ENCODE measurements around the gene PRKCH. TPM values are rescaled to one million over a fixed set of nuclear protein-coding genes. Genes with fewer than 3 reads are reported as not detected.

PRKCH gene
- total and polyA plus RNA-seq, 7 experiments from 2014 or later, result 191 to 359 (median 314) TPM

DNA sequence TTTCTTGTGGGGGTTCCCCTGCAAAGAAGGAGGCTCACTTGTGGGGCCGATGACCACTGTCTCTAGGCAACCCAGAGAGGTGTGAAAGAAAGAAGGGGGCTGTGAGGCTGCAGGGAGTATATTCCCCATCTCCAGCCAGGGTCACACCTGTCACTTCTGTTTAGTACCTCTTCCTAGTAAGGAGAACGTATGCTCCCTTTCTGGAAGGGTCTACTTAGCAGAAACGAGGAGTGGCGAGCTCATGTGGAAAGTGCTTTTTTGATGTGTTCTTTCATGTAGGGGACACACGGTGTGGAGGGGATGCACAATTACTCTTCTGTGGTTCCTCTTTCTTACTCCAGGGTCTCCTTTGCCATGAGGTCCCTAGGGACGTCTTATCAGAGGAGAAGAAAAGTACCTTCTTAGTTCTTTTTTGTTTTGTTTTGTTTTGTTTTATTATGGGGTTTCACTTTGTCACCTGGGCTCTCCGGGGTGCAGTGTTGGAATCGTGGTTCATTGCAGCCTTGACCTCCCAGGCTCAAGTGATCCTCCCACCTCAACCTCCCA lies 58.3 kb downstream of the PRKCH start:
- peaks cover 14 to 57% (median 36%) of the 10 kb centered on the region in 5 donors for H3K36me3 Mint-ChIP-seq
- peak; percentile 43 for ATAC-seq
- CTCF ChIA-PET, result no interaction called here
- peak overlapping the region; percentile 6 to 74 (median 59) for H3K4me3 Mint-ChIP-seq
- H3K27ac ChIP-seq (ENCODE audit: low read depth, low read length), result peak overlapping the region; percentile 53
- H3K4me3 ChIP-seq (ENCODE audit: low read length), result no peak overlapping the region
- H3K36me3 ChIP-seq (ENCODE audit: control insufficient read depth in 2 of 3, insufficient read depth in 3 of 3, low read length in 3 of 3), result peaks cover 0 to 5% (median 1%) of the 10 kb centered on the region in 3 experiments
- H3K27me3 Mint-ChIP-seq, result no peaks in the 10 kb centered on the region
- H3K27me3 ChIP-seq (ENCODE audit: control insufficient read depth in 2 of 2, insufficient read depth in 2 of 2, low read length in 2 of 2), result no peaks in the 10 kb centered on the region
- POLR2A ChIA-PET, result interaction anchor here (0.7 to 1.7 kb wide), 9 partner anchors 8 to 46 kb away, joined by 3 to 6 read pairs (median 3); no protein-coding TSS in a partner anchor
- H3K4me1 Mint-ChIP-seq, result peaks cover 0 to 71% (median 62%) of the 10 kb centered on the region in 7 donors
- peaks cover 5 to 28% (median 19%) of the 10 kb centered on the region in 11 donors for H3K9me3 Mint-ChIP-seq
- H3K4me1 ChIP-seq (ENCODE audit: control insufficient read depth in 2 of 2, insufficient read depth in 2 of 2, low read length in 2 of 2), result peaks cover 87% of the 10 kb centered on the region in 2 donors
- intact Hi-C loops (cut with micrococcal nuclease), result loop anchor here (1.0 to 10.0 kb wide), 4 partner anchors 7 to 55 kb away; no protein-coding TSS in a partner anchor
- H3K9me3 ChIP-seq (ENCODE audit: control insufficient read depth in 2 of 3, low read length in 3 of 3), result peaks cover 0 to 10% (median 0%) of the 10 kb centered on the region in 3 experiments
- H3K27ac Mint-ChIP-seq, result peak overlapping the region in 6 of 9 donors; percentile 10 to 93 (median 84)
- no peak for DNase-seq

DNA sequence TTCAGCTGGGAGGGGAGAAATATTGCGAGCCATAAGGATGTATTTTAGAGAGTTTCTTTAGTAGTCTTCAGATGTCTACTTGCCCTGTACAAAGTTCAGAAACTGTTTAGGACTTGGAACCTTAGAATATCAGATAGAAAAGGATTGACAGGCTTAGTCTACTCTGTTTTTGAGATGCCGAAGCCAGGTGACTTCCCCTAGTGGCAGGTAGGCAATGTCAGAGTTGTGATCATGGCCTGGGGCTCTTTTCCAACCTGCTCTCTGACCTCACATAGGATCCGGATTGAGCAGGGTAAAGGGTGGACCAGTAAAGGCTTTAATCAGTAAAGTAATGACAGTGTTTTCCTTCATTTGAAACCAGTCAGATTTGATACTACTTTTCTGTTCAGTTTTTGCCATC lies 59.6 kb downstream of the PRKCH start:
- Histone ChIP-seq H3K36me3 (ENCODE audit: control insufficient read depth in 2 of 3, insufficient read depth in 3 of 3, low read length in 3 of 3) (no peaks in the 10 kb centered on the region), H3K4me1 (ENCODE audit: control insufficient read depth in 2 of 2, insufficient read depth in 2 of 2, low read length in 2 of 2) (peaks cover 97 to 99% of the 10 kb centered on the region in 2 donors), H3K27ac (ENCODE audit: low read depth, low read length) (peak overlapping the region; percentile 53), H3K4me3 (ENCODE audit: low read length) (no peak overlapping the region), H3K27me3 (ENCODE audit: control insufficient read depth in 2 of 2, insufficient read depth in 2 of 2, low read length in 2 of 2) (no peaks in the 10 kb centered on the region), H3K9me3 (ENCODE audit: control insufficient read depth in 2 of 3, low read length in 3 of 3) (no peaks in the 10 kb centered on the region)
- Mint-ChIP-seq H3K4me1 (peaks cover 0 to 61% (median 52%) of the 10 kb centered on the region in 7 donors), H3K27me3 (no peaks in the 10 kb centered on the region), H3K27ac (peak overlapping the region in 6 of 9 donors; percentile 21 to 93 (median 86)), H3K4me3 (peak overlapping the region in 9 of 10 donors; percentile 39 to 74 (median 60)), H3K36me3 (peaks cover 4 to 47% (median 25%) of the 10 kb centered on the region in 5 donors), H3K9me3 (peaks cover 5 to 18% (median 9%) of the 10 kb centered on the region in 11 donors)
- intact Hi-C loops (cut with micrococcal nuclease), result loop anchor here (1.0 to 10.0 kb wide), 2 partner anchors 9 to 54 kb away; no protein-coding TSS in a partner anchor
- ChIA-PET POLR2A (interaction anchor here (0.6 to 2.8 kb wide), 5 partner anchors 12 to 80 kb away, joined by 3 to 11 read pairs (median 4); no protein-coding TSS in a partner anchor), CTCF (interaction anchor here (0.7 to 1.3 kb wide), 2 partner anchors 24 to 71 kb away, joined by 3 to 6 read pairs; no protein-coding TSS in a partner anchor)
- DNase-seq (peak in 3 of 9 donors; percentile 26 to 38 (median 32)), ATAC-seq (peak; percentile 30)

DNA sequence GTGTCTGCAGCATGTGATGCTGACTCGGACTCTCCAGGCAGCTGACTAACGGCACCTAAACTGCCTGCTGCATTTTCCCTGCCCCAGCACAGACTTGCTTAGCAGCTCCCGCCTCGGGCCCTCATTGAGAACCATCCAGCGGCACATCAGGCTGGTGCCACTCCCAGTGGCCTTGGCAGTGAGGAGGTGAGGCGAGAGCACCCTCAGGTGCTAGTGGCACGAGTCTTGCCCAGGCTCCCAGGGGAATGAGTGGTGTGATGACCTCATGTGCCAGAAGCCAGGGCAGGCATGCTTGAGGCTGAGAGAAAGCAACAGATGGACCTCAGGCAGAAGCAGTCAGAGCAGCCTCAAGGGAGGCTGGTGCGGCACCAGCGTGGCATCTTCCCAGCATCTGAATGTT lies 60.2 kb downstream of the PRKCH start:
- intact Hi-C loops (cut with micrococcal nuclease), result loop anchor here in 1 of 2 donors (10.0 kb wide), 1 partner anchor 53 kb away; no protein-coding TSS in a partner anchor
- POLR2A ChIA-PET, result interaction anchor here (1.0 to 2.8 kb wide), 6 partner anchors 11 to 38 kb away, joined by 3 to 11 read pairs (median 4); no protein-coding TSS in a partner anchor

DNA sequence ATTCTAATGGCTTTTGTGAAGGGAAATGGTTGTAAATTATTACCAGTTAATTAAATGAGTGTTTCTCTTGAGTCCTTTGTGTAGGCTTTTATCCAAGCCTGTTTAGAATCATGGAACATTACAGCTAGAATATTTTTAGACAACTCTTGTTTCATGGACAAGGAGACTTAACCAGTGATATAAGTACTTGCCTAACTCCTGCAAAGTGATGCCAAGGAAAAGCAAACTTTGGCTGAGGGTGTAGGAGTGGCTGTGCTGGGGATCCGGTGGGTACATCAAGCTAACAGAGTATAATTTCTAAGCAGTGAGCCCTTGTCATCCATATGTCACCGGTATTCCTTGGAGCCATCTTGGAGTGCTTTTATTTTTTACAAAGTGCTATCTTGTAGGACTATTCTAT lies 61.5 kb downstream of the PRKCH start:
- H3K27ac Mint-ChIP-seq, result peak overlapping the region in 3 of 9 donors; percentile 41 to 92 (median 91)

More for the DNA sequence above, 60.2 kb downstream of the PRKCH start:
- DNase-seq (no peak), ATAC-seq (no peak)
- CTCF ChIA-PET, result interaction anchor here (1.3 kb wide), 1 partner anchor 24 kb away, joined by 6 read pairs; no protein-coding TSS in a partner anchor
- Mint-ChIP-seq H3K4me1 (peaks cover 0 to 56% (median 46%) of the 10 kb centered on the region in 7 donors), H3K9me3 (peaks cover under 1 to 13% (median 4%) of the 10 kb centered on the region in 11 donors), H3K36me3 (peaks cover 4 to 41% (median 20%) of the 10 kb centered on the region in 5 donors), H3K27me3 (no peaks in the 10 kb centered on the region), H3K4me3 (peak overlapping the region in 8 of 10 donors; percentile 7 to 69 (median 59)), H3K27ac (peak overlapping the region in 6 of 9 donors; percentile 24 to 93 (median 86))
- Histone ChIP-seq H3K27ac (ENCODE audit: low read depth, low read length) (peak overlapping the region; percentile 32), H3K36me3 (ENCODE audit: control insufficient read depth in 2 of 3, insufficient read depth in 3 of 3, low read length in 3 of 3) (no peaks in the 10 kb centered on the region), H3K27me3 (ENCODE audit: control insufficient read depth in 2 of 2, insufficient read depth in 2 of 2, low read length in 2 of 2) (no peaks in the 10 kb centered on the region), H3K4me1 (ENCODE audit: control insufficient read depth in 2 of 2, insufficient read depth in 2 of 2, low read length in 2 of 2) (peaks cover 97 to 99% of the 10 kb centered on the region in 2 donors), H3K4me3 (ENCODE audit: low read length) (no peak overlapping the region), H3K9me3 (ENCODE audit: control insufficient read depth in 2 of 3, low read length in 3 of 3) (no peaks in the 10 kb centered on the region)

DNA sequence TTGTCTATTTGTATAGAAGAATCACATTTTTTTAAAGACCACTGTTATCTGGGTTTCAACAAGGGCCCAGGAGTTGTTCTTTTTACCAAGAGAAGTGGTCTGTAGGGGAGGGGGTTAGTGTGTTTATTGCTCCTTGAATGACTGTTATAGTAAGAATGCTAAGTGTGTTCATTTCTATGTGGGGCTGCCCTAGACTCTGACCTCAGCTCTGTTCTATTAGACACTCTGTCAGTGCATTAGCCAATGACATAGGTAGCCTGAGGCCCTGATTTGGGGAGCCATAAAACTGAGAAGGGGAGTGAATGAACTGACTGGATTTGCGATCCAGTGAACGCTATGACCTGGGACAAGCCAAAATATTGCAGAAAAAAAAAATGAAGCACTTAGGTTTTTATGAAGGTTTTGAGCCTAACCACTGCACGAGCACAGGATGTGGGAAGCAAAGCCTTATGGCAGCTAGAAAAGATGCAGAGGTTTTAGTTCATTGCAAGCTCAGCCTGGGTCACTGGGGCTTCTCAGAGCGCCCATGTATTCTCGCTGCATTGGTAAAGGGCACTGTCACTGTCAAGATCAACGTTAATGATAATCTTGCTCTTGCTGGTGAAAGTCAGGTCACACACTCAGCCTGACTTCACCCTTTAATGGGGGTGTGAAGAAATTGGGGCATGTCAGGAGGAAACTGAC lies 63.8 kb downstream of the PRKCH start:
- no peak overlapping the region for H3K27ac Mint-ChIP-seq
- H3K9me3 ChIP-seq (ENCODE audit: control insufficient read depth in 2 of 3, low read length in 3 of 3), result no peaks in the 10 kb centered on the region
- no peaks in the 10 kb centered on the region for H3K27me3 ChIP-seq (ENCODE audit: control insufficient read depth in 2 of 2, insufficient read depth in 2 of 2, low read length in 2 of 2)
- peaks cover 0 to 41% (median 10%) of the 10 kb centered on the region in 7 donors for H3K4me1 Mint-ChIP-seq
- H3K36me3 Mint-ChIP-seq, result peaks cover 0 to 16% (median 0%) of the 10 kb centered on the region in 5 donors
- H3K9me3 Mint-ChIP-seq, result no peaks in the 10 kb centered on the region
- peak overlapping the region; percentile 71 for H3K27ac ChIP-seq (ENCODE audit: low read depth, low read length)
- H3K27me3 Mint-ChIP-seq, result no peaks in the 10 kb centered on the region
- ChIA-PET CTCF (interaction anchor here (0.6 to 0.9 kb wide), 2 partner anchors 63 to 143 kb away, joined by 3 to 5 read pairs; no protein-coding TSS in a partner anchor), POLR2A (interaction anchor here (0.6 to 2.1 kb wide), 17 partner anchors 10 to 386 kb away, joined by 3 to 12 read pairs (median 3); no protein-coding TSS in a partner anchor)
- no peaks in the 10 kb centered on the region for H3K36me3 ChIP-seq (ENCODE audit: control insufficient read depth in 2 of 3, insufficient read depth in 3 of 3, low read length in 3 of 3)
- peak overlapping the region; percentile 37 for H3K4me3 ChIP-seq (ENCODE audit: low read length)
- intact Hi-C loops (cut with micrococcal nuclease), result loop anchor here (1.0 to 10.0 kb wide), 8 partner anchors 8 to 67 kb away; no protein-coding TSS in a partner anchor
- H3K4me1 ChIP-seq (ENCODE audit: control insufficient read depth in 2 of 2, insufficient read depth in 2 of 2, low read length in 2 of 2), result peaks cover 96 to 99% of the 10 kb centered on the region in 2 donors
- DNase-seq, result peak in 8 of 9 donors; percentile 44 to 79 (median 72)
- H3K4me3 Mint-ChIP-seq, result no peak overlapping the region
- ATAC-seq, result peak; percentile 75

More for the DNA sequence above, 61.5 kb downstream of the PRKCH start:
- Mint-ChIP-seq H3K36me3 (peaks cover 4 to 30% (median 10%) of the 10 kb centered on the region in 5 donors), H3K27me3 (no peaks in the 10 kb centered on the region), H3K4me1 (peaks cover 0 to 47% (median 33%) of the 10 kb centered on the region in 7 donors), H3K9me3 (peaks cover 0 to 3% (median 0%) of the 10 kb centered on the region in 11 donors), H3K4me3 (peak overlapping the region in 6 of 10 donors; percentile 5 to 47 (median 28))
- H3K9me3 ChIP-seq (ENCODE audit: control insufficient read depth in 2 of 3, low read length in 3 of 3), result no peaks in the 10 kb centered on the region
- DNase-seq (no peak), ATAC-seq (no peak)
- POLR2A ChIA-PET, result interaction anchor here (0.7 to 2.8 kb wide), 11 partner anchors 12 to 99 kb away, joined by 3 to 12 read pairs (median 4); partner anchors contain the start of gene PRKCH
- no peak overlapping the region for H3K4me3 ChIP-seq (ENCODE audit: low read length)
- H3K27me3 ChIP-seq (ENCODE audit: control insufficient read depth in 2 of 2, insufficient read depth in 2 of 2, low read length in 2 of 2), result no peaks in the 10 kb centered on the region
- CTCF ChIA-PET, result interaction anchor here (0.6 to 1.5 kb wide), 3 partner anchors 21 to 65 kb away, joined by 3 to 5 read pairs (median 3); partner anchors contain the start of gene PRKCH
- peak overlapping the region; percentile 49 for H3K27ac ChIP-seq (ENCODE audit: low read depth, low read length)
- intact Hi-C loops (cut with micrococcal nuclease), result loop anchor here in 1 of 2 donors (10.0 kb wide), 1 partner anchor 52 kb away; no protein-coding TSS in a partner anchor
- peaks cover 99% of the 10 kb centered on the region in 2 donors for H3K4me1 ChIP-seq (ENCODE audit: control insufficient read depth in 2 of 2, insufficient read depth in 2 of 2, low read length in 2 of 2)
- no peaks in the 10 kb centered on the region for H3K36me3 ChIP-seq (ENCODE audit: control insufficient read depth in 2 of 3, insufficient read depth in 3 of 3, low read length in 3 of 3)

Data from naive thymus-derived CD4-positive, alpha-beta T cell (primary cell).